Mucosa of rectum (tissue), 2 donors: Measurements from ENCODE around the gene TESK1.
A peak's percentile ranks its signal among the peaks of the same experiment; 100 is the strongest.
"Not testable (repeated sequence)": the region's sequence is repeated elsewhere in the genome, so short reads cannot be mapped to it uniquely, and the experiment has no call there.

Experiments
- H3K27ac ChIP-seq, 2 donors: one replicate each; pipeline ENCODE4 v1.7.0; 2013; ENCODE audit warnings: inconsistent platforms in 2 of 2, low read depth in 2 of 2, low read length in 2 of 2
- H3K27me3 ChIP-seq, 2 donors: one replicate each; pipeline ENCODE4 v1.7.0; 2013; ENCODE audit warnings: low read length in 2 of 2; ENCODE audit not compliant: control insufficient read depth in 2 of 2, insufficient read depth in 2 of 2
- H3K36me3 ChIP-seq, 2 donors: one replicate each; pipeline ENCODE4 v1.7.0; 2013; ENCODE audit warnings: low read length in 2 of 2; ENCODE audit not compliant: control insufficient read depth in 2 of 2, insufficient read depth in 2 of 2
- H3K4me1 ChIP-seq, 2 donors: one replicate each; pipeline ENCODE4 v1.7.0; 2013; ENCODE audit warnings: low read length in 2 of 2, mild to moderate bottlenecking in 1 of 2; ENCODE audit not compliant: control insufficient read depth in 2 of 2, insufficient read depth in 2 of 2
- H3K4me3 ChIP-seq, 2 donors: one replicate each; pipeline ENCODE4 v1.7.0; 2013; ENCODE audit warnings: low read length in 2 of 2
- H3K9ac ChIP-seq, 2 donors: one replicate each; pipeline ENCODE4 v1.7.0; 2013; ENCODE audit warnings: low read length in 2 of 2, low read depth in 1 of 2, mild to moderate bottlenecking in 1 of 2
- H3K9me3 ChIP-seq, 2 donors: one replicate each; pipeline ENCODE4 v1.7.0; 2013; ENCODE audit warnings: low read length in 2 of 2; ENCODE audit not compliant: control insufficient read depth in 2 of 2
- donor health status: healthy.
- donor health status: Normal muscosa, but diverticular disease.

The TESK1 gene

DNA sequence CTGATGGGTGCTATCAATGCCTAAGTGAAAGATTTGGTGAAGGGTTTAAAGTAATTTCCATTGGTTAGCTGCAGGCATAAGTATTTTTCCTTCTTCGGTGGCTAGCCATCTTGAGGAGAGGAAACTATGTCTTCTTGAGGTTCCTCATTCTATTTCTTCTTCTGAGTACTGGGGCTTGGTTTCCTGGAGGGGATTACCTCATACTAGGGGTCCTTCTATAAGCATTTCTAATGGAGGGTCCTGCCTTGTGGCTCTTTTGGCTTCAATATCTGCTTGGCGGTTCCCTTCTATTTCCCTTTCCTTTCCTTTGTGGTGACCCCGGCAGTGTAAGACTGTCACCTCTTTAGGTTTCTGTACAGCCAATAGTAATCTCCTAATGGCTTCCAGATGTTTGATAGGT lies 36.4 kb downstream of the TESK1 start:
- not testable (repeated sequence) for H3K27me3 ChIP-seq, H3K9me3 ChIP-seq, H3K36me3 ChIP-seq, H3K4me1 ChIP-seq, H3K4me3 ChIP-seq, H3K9ac ChIP-seq, H3K27ac ChIP-seq

DNA sequence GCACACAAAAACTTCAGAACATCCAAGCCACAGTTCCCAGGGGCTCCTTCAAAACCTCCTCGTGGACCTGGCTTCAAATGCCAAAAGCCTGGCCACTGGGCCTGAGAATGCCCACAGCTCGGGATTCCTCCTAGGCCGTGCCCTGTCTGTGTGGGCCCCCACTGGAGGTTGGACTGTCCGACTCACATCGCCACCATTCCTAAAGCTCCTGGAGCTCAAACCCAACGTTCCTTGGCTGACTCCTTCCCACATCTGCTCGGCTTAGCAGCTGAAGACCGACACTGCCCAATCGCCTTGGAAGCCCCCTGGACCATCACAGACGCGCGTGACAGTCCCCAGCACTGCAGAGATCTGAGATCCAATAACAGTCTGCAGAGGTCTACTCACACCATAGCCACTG lies 38.0 kb downstream of the TESK1 start:
- H3K4me1 ChIP-seq, result peaks cover 7 to 11% of the 10 kb centered on the region in 2 donors
- no peaks in the 10 kb centered on the region for H3K27me3 ChIP-seq
- no peaks in the 10 kb centered on the region for H3K36me3 ChIP-seq
- no peaks in the 10 kb centered on the region for H3K9me3 ChIP-seq
- H3K27ac ChIP-seq, result no peak overlapping the region
- H3K4me3 ChIP-seq, result no peak overlapping the region
- H3K9ac ChIP-seq, result no peak overlapping the region

DNA sequence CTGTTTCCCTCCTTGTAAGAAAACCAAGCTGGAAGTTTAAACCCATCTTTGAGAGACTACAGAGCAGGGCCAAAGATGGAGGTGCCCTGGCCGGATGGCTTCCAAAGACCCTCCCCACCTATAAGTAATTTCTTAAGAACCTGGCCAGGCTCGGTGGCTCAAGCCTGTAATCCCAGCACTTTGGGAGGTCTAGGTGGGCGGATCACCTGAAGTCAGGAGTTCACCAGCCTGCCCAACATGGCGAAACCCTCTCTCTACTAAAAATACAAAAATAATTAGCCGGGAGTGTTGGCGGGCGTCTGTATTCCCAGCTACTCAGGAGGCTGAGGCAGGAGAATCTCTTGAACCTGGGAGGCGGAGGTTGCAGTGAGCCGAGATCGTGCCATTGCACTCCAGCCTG lies 40.7 kb downstream of the TESK1 start:
- not testable (repeated sequence) for H3K36me3 ChIP-seq, H3K27me3 ChIP-seq, H3K9me3 ChIP-seq
- Histone ChIP-seq H3K9ac (peak overlapping the region; percentile 81 to 91), H3K4me1 (peaks cover 9 to 14% of the 10 kb centered on the region in 2 donors), H3K4me3 (peak overlapping the region; percentile 89 to 93), H3K27ac (peak overlapping the region; percentile 72 to 87)

DNA sequence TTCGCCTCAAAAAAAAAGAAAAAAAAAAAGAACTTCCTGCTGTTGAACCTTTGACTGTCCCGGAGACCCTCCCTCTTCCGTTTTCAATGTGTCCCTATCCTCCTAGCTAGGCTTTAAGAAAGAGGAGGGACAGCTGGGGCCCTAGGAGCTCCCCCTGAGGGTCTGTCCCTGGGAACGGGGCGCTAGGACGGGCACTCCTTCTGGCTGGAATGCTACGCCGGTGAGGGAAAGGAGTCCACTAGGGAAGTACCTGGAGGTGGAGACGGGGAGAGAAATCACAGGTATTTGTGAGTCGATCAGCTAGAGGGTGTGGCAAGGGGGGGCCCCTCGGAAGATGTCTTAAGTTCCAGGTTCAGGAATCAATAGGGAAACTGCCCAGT lies 41.1 kb downstream of the TESK1 start:
- Histone ChIP-seq H3K36me3 (no peaks in the 10 kb centered on the region), H3K27ac (peak overlapping the region; percentile 72 to 87), H3K9ac (peak overlapping the region; percentile 81 to 91), H3K4me1 (peaks cover 9 to 14% of the 10 kb centered on the region in 2 donors), H3K4me3 (peak overlapping the region; percentile 89 to 93), H3K27me3 (no peaks in the 10 kb centered on the region), H3K9me3 (no peaks in the 10 kb centered on the region)

DNA sequence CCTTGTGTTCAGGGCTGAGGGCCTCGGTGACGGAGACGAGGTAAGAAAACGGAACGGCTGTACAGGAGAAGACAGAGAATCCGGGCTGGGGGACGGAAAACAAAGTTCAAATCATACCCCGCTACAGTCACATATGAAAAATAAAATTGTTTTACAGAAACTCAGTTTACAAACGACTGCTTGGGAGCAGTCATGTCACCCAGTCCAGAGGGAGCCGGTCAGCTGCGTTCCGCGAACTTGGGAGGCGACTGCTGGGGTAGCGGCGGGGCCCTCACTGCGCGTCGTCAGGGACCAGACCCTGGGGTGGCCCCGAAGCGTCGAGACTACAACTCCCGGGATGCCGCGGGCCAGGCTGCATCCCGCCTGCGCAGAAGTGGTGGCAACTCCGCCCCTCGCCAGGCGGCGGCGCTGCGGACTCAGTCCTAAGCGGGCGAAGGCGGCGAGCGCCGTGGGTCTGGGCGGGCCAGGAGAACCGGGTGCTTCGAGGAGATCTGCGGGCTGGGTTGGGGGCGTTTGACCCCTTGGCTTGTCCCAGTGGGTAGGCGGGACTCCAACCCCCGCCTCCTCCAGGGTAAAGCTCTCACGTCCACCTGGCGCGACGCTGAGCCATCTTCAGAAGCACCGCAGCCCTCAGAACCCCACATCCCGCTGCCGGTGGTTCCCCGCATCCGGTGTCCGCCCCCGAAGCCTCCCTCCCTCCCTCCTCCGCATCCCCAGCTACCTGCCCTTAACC lies 41.6 kb downstream of the TESK1 start:
- Histone ChIP-seq H3K4me1 (peaks cover 13 to 19% of the 10 kb centered on the region in 2 donors), H3K9me3 (no peaks in the 10 kb centered on the region), H3K27me3 (no peaks in the 10 kb centered on the region), H3K36me3 (no peaks in the 10 kb centered on the region), H3K9ac (peak overlapping the region; percentile 81 to 91), H3K27ac (peak overlapping the region; percentile 72 to 87), H3K4me3 (peak overlapping the region; percentile 89 to 93)

DNA sequence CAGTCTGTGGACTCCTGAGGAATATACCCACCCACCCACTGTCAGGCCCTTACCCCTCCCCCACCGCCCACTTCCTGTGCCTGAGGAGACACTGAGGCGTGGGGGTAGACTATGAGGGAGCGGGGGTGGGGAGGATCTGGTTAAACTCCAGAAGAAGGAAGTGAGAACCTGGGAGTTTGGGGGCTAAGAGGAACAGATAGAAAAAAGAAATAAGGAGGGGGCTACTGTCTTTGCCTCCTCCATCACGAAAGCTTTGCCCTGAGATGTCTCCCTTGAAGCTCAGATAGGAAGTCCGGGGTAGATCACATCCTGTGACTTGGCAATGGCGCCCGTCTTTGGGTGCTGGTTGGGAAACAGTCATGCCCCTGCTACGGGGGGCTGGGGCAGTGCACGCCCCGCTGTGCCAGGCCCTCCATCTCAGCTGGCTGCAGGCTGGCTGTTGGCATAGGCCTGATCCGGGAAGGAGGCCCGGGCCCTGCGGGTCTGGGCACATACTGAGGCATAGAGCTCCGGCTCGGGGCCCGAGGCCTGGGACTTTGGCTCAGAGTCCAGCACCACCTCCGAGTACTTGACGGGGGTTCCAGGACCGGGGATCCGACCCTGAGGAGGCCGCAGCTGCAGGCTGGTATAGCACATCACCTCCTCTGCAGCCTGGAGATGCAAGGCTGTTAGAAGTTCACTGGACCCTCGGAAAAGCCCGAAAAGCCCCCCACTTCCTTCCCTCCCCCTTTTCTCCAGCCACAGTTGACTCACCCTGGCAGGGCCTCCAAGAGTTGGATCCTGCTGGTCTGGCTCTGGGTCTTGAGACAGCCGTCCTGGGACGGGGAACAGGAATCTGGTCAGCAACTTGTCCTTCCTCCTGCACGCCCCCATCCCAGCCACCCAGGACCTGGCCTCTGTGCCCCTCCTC lies 44.6 kb downstream of the TESK1 start:
- no peaks in the 10 kb centered on the region for H3K36me3 ChIP-seq
- peak overlapping the region in 1 of 2 donors; percentile 52 for H3K27ac ChIP-seq
- H3K9me3 ChIP-seq, result no peaks in the 10 kb centered on the region
- H3K4me3 ChIP-seq, result peak overlapping the region; percentile 39 to 58
- H3K9ac ChIP-seq, result no peak overlapping the region
- H3K27me3 ChIP-seq, result no peaks in the 10 kb centered on the region
- H3K4me1 ChIP-seq, result peaks cover 22 to 24% of the 10 kb centered on the region in 2 donors

DNA sequence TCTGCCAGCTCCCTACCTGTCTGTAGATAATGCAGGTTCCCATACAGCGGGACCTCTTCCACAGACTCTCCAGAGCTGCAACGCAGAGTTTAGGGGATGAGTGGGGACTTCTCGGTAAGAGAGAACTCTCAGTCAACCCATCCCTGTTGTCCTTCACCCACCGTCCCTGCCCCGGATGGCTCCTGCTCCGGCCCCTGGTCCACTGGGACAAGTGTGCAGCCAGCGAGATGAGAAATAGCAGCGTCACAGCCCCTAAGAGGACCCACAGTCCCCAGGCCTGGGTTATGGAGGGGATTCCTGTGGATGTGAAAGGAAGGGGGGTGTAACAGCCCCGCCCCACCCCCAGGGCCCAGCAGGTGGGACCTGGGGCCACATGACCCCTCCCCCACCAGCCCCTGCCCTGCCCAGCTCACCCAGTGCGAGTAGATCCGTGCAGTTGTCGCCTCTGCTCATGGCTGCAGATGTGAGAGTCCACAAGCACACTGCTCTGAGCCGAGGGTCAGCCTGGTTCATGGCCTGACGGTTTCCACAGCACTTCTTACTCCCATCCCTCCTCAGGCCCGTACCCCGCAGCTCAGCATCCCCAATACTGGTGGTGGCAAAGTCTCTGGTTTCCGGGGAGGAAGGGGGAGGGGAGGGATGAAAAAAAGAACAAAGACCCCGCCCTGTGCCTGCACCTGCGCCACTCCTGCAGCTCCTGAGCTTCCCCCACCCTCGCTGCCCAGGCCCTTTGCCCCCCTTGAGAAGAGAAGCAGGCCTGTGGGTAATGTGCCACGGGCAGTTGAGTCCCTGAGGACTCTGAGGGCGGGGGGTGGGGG lies 45.5 kb downstream of the TESK1 start, which contains the start of gene SIT1:
Gene SIT1, minus strand, starts transcription at position 591 of the 818 bp plus-strand sequence. Its CDS starts 78 bp downstream, at position 513.
- Histone ChIP-seq H3K4me1 (peaks cover 22 to 23% of the 10 kb centered on the region in 2 donors), H3K9me3 (no peaks in the 10 kb centered on the region), H3K36me3 (no peaks in the 10 kb centered on the region), H3K4me3 (peak within 1 kb of the TSS; percentile 39 to 58), H3K27ac (peak within 1 kb of the TSS; percentile 81 to 89), H3K9ac (peak within 1 kb of the TSS in 1 of 2 donors; percentile 24), H3K27me3 (no peaks in the 10 kb centered on the region)

DNA sequence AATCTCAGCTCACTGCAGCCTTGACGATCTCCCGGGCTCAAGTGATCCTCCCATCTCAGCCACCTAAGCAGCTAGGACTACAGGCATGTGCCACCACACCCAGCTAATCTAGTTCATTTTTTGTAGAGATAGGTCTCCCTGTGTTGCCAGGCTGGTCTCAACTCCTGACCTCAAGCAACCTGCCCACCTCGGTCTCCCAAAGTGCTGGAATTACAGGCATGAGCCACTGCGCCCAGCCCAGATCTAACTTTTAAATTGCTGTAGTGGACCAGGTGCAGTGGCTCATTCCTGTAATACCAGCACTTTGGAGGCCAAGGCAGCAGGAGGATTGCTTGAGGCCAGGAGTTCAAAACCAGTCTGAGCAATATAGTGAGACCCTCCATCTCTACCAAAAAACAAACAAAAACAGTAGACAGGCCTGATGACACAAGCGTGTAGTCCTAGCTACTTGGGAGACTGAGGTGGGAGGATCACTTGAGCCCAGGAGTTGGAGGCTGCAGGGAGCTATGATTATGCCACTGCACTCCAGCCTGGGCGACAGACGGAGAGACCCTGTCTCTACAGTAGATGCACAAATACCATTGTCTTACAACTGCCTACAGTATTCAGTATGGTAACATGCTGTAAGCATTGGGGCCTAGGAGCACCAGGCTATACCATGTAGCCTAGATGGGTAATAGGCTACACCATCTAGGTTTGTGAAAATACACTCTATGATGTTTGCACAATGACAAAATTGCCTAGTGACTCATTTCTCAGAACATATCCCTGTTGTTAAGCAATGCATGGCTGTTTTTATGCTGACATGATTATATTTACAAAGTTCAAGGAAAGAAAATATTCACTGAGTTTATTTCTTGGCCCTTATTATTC lies 47.1 kb downstream of the TESK1 start:
- H3K36me3 ChIP-seq, result no peaks in the 10 kb centered on the region
- peaks cover 18 to 19% of the 10 kb centered on the region in 2 donors for H3K4me1 ChIP-seq
- no peak overlapping the region for H3K9ac ChIP-seq

DNA sequence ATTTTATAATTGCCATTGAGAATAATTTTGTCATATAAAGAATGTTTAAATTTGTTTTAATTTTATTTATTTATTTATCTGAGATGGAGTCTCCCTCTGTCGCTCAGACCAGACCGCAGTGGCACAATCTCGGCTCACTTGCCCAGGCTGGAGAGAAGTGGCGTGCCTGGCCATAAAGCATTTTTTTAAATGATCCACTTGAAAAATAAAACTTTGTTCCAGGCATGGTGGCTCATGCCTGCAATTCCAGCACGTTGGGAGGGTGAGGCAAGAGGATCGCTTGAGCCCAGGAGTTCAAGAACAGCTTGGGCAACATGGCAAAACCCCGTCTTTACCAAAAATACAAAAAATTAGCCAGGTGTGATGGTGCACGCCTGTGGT lies 47.8 kb downstream of the TESK1 start:
- H3K4me1 ChIP-seq, result peaks cover 18 to 20% of the 10 kb centered on the region in 2 donors
- H3K4me3 ChIP-seq, result no peak overlapping the region
- H3K27me3 ChIP-seq, result no peaks in the 10 kb centered on the region
- H3K9me3 ChIP-seq, result no peaks in the 10 kb centered on the region
- no peak overlapping the region for H3K9ac ChIP-seq
- peak overlapping the region; percentile 62 to 84 for H3K27ac ChIP-seq
- H3K36me3 ChIP-seq, result no peaks in the 10 kb centered on the region

More for the DNA sequence above, 47.1 kb downstream of the TESK1 start:
- no peaks in the 10 kb centered on the region for H3K27me3 ChIP-seq
- peak overlapping the region; percentile 81 to 89 for H3K27ac ChIP-seq
- no peaks in the 10 kb centered on the region for H3K9me3 ChIP-seq
- no peak overlapping the region for H3K4me3 ChIP-seq
